ENCODE measurements around the gene FEN1. TPM values are rescaled to one million over a fixed set of nuclear protein-coding genes. Genes with fewer than 3 reads are reported as not detected.

The FEN1 gene
- total RNA-seq, 2 donors from 2014 or later = 4.5 to 5.4 TPM

DNA sequence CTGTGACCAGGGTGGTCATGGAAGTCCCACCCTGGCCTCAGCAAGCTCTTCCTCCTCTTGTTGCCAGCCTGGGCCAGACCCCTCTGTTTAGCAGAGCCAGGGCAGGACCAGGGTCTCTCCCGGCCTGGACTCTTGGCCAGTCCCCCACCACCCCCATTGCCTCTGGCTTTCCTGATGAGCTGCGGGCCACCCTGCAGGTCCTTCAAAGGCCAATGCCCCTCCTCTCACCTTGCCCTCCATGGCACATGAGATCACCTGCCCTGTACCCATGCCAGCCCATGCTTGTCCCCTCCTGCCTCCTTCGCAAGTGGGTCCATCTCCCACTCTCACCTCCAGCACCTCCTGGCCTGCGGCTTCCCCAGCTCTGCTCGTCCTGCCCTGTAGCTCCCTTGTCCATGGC is 45.8 kb downstream of the FEN1 start:
- Histone ChIP-seq H3K4me3 (no peak overlapping the region), H3K9me3 (no peaks in the 10 kb centered on the region), H3K27ac (no peak overlapping the region), H3K4me1 (ENCODE audit: control insufficient read depth in 1 of 2, low read depth in 2 of 2) (peaks cover 24 to 30% of the 10 kb centered on the region in 2 donors), H3K27me3 (replicated peaks; ENCODE audit: insufficient read depth) (no peaks in the 10 kb centered on the region), H3K36me3 (peaks cover 25% of the 10 kb centered on the region)
- TF ChIP-seq, protein P1, sequence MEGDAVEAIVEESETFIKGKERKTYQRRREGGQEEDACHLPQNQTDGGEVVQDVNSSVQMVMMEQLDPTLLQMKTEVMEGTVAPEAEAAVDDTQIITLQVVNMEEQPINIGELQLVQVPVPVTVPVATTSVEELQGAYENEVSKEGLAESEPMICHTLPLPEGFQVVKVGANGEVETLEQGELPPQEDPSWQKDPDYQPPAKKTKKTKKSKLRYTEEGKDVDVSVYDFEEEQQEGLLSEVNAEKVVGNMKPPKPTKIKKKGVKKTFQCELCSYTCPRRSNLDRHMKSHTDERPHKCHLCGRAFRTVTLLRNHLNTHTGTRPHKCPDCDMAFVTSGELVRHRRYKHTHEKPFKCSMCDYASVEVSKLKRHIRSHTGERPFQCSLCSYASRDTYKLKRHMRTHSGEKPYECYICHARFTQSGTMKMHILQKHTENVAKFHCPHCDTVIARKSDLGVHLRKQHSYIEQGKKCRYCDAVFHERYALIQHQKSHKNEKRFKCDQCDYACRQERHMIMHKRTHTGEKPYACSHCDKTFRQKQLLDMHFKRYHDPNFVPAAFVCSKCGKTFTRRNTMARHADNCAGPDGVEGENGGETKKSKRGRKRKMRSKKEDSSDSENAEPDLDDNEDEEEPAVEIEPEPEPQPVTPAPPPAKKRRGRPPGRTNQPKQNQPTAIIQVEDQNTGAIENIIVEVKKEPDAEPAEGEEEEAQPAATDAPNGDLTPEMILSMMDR (IDR thresholded peaks at IDR 0.05) = no peak
- ATAC-seq (ENCODE audit: insufficient number of reproducible peaks, low FRiP score, low read depth) (no peak), DNase-seq (ENCODE audit: low spot score) (no peak)

DNA sequence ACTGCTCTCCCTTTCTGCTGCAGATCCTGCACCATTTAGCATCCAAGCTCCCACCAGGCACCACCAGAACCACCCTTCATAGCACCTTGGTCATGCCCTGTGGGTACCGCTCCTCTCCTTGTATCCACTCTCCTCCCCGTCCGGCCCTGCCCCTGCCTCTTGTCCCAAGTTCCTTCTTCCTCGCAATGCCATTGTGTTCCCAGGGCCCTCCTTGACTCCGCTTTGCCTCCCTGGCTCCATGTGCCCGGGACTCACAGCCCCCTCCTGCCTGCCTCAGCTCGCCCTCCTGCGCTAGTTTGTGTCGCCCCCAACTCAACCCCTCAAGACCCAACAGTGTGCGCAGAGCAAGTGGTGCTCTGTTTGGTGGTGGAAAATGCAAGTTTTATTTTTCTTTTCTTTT is 46.2 kb downstream of the FEN1 start:
- Histone ChIP-seq H3K4me1 (ENCODE audit: control insufficient read depth in 1 of 2, low read depth in 2 of 2) (peaks cover 21 to 26% of the 10 kb centered on the region in 2 donors), H3K27ac (no peak overlapping the region), H3K27me3 (replicated peaks; ENCODE audit: insufficient read depth) (no peaks in the 10 kb centered on the region), H3K36me3 (peaks cover 29% of the 10 kb centered on the region), H3K4me3 (no peak overlapping the region), H3K9me3 (no peaks in the 10 kb centered on the region)
- TF ChIP-seq, protein P1 (IDR thresholded peaks at IDR 0.05) = no peak
- ATAC-seq (ENCODE audit: insufficient number of reproducible peaks, low FRiP score, low read depth) (no peak), DNase-seq (ENCODE audit: low spot score) (no peak)

DNA sequence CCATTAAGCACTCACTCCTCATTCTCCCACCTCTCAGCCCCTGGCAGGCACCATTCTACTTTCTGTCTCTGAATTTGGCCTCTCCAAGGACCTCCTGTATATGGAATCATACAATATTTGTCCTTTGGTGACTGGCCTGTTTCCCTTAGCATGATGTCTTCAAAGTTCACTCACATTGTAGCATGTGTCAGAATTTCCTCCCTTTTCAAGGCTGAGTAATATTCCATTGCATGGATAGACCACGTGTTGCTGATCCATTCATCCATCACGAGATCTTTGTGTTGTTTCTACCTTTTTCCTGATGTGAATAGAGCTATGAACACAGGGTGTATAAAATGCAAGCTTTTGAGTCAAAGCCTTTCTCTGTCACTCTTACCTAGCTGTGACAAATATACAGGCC is 47.0 kb downstream of the FEN1 start:
- H3K4me1 ChIP-seq (ENCODE audit: control insufficient read depth in 1 of 2, low read depth in 2 of 2) = peaks cover 13 to 18% of the 10 kb centered on the region in 2 donors
- ATAC-seq (ENCODE audit: insufficient number of reproducible peaks, low FRiP score, low read depth) = no peak
- no peaks in the 10 kb centered on the region for H3K9me3 ChIP-seq
- H3K27ac ChIP-seq = no peak overlapping the region
- H3K4me3 ChIP-seq = no peak overlapping the region
- H3K27me3 ChIP-seq (replicated peaks; ENCODE audit: insufficient read depth) = no peaks in the 10 kb centered on the region
- no peak for DNase-seq (ENCODE audit: low spot score)
- TF ChIP-seq, protein P1 (IDR thresholded peaks at IDR 0.05) = no peak
- H3K36me3 ChIP-seq = peaks cover 37% of the 10 kb centered on the region

DNA sequence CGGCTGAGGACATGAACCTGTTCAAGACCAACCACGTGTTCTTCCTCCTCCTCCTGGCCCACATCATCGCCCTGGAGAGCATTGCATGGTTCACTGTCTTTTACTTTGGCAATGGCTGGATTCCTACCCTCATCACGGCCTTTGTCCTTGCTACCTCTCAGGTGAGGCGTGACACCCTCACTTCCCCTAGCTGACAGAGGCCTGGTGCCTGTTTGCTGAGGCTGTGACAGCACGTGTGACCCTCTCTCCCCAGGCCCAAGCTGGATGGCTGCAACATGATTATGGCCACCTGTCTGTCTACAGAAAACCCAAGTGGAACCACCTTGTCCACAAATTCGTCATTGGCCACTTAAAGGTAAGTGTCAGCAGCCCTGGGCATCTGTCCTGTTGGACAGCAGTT is 47.7 kb downstream of the FEN1 start:
- ATAC-seq (ENCODE audit: insufficient number of reproducible peaks, low FRiP score, low read depth) (no peak), DNase-seq (ENCODE audit: low spot score) (no peak)
- no peak overlapping the region for H3K27ac ChIP-seq
- H3K4me3 ChIP-seq = no peak overlapping the region
- peaks cover 42% of the 10 kb centered on the region for H3K36me3 ChIP-seq
- peaks cover 8 to 12% of the 10 kb centered on the region in 2 donors for H3K4me1 ChIP-seq (ENCODE audit: control insufficient read depth in 1 of 2, low read depth in 2 of 2)
- H3K27me3 ChIP-seq (replicated peaks; ENCODE audit: insufficient read depth) = no peaks in the 10 kb centered on the region
- TF ChIP-seq, protein P1 (IDR thresholded peaks at IDR 0.05) = no peak
- H3K9me3 ChIP-seq = no peaks in the 10 kb centered on the region

DNA sequence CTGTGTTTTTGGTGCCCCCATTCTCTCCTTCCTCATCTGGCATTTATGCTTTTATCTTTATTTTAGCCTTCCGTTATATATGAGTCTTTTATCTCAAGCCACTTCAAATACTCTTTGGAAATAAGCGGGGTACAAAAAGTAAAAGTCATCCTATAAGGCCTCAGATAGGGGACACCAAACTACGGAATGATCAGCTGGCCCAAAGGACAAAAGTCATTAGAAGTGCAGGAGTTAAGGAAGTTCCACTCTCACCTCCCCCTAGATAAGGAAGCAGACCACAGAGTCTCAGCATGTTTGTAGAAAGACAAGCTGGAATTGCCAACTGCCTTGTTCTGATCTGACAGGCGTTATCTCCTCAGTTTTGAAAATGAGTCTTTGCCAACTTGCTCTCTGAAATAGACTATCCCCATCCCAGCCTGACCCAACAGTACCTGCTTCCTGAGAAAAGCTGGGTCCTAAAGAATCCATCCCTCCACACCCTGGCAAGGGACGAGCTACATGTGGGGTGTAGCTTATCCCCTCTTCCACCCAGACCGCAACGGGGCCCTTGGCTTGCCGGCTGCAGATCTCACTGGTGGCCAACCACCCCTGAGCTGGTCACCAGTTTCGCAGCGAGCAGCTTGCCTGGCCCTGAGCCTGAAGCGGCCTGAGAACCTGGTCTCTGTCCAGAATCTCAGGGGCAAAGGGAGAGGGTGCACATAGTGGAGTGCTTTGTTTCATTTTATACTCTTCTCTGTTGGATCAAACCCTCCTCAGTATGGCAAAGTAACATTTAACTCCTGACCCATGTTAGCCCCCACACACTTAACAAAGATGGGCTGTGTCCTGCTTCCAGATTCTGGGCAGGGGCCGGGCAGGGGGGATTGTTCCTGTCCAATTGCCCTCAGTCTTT is 49.2 kb downstream of the FEN1 start:
- no peak for ATAC-seq (ENCODE audit: insufficient number of reproducible peaks, low FRiP score, low read depth)
- DNase-seq (ENCODE audit: low spot score) = no peak
- Histone ChIP-seq H3K4me1 (ENCODE audit: control insufficient read depth in 1 of 2, low read depth in 2 of 2) (no peaks in the 10 kb centered on the region), H3K9me3 (no peaks in the 10 kb centered on the region), H3K27me3 (replicated peaks; ENCODE audit: insufficient read depth) (no peaks in the 10 kb centered on the region), H3K36me3 (peaks cover 42% of the 10 kb centered on the region), H3K4me3 (no peak overlapping the region), H3K27ac (no peak overlapping the region)
- TF ChIP-seq, protein P1 (IDR thresholded peaks at IDR 0.05) = no peak

Measured in thoracic aorta (tissue), 2 donors.